Mesendoderm (in vitro differentiated cells): ENCODE results near the gene CALCOCO2.

ENCODE experiments used
- DNase-seq: peaks from one replicate; pipeline ENCODE4 v3.0.0; 2013
- H2AK5ac ChIP-seq: 2 replicates; pipeline ENCODE4 v1.6.1; 2013; ENCODE audit warnings: low read length, inconsistent platforms
- H2BK120ac ChIP-seq: 2 replicates; pipeline ENCODE4 v1.6.1; 2013; ENCODE audit warnings: low read depth, mild to moderate bottlenecking, low read length, moderate library complexity, mixed read lengths
- H2BK15ac ChIP-seq: replicated peaks from 2 replicates; pipeline ENCODE4 v1.6.1; 2013; ENCODE audit warnings: low read depth, mild to moderate bottlenecking, moderate library complexity
- H2BK5ac ChIP-seq: 2 replicates; pipeline ENCODE4 v1.6.1; 2013; ENCODE audit warnings: low read length, inconsistent platforms
- H3K18ac ChIP-seq: 2 replicates; pipeline ENCODE4 v1.6.1; 2013; ENCODE audit warnings: mild to moderate bottlenecking, low read length, mixed read lengths
- H3K23ac ChIP-seq: one replicate; pipeline ENCODE4 v1.6.1; 2013; ENCODE audit warnings: low read length
- H3K27ac ChIP-seq: 2 replicates; pipeline ENCODE4 v1.5.1; 2013; ENCODE audit warnings: low read depth, mild to moderate bottlenecking, inconsistent platforms, low read length, moderate library complexity
- H3K27me3 ChIP-seq: 2 replicates; pipeline ENCODE4 v1.6.1; 2013; ENCODE audit warnings: low read length, control low read depth, mild to moderate bottlenecking, inconsistent platforms; ENCODE audit not compliant: insufficient read depth, poor library complexity
- H3K36me3 ChIP-seq: 2 replicates; pipeline ENCODE4 v1.6.1; 2013; ENCODE audit warnings: low read length, inconsistent platforms; ENCODE audit not compliant: control insufficient read depth, insufficient read depth
- H3K4ac ChIP-seq: one replicate; pipeline ENCODE4 v1.6.1; 2013; ENCODE audit warnings: low read depth, mild to moderate bottlenecking, low read length, moderate library complexity
- H3K4me1 ChIP-seq: 2 replicates; pipeline ENCODE4 v1.6.1; 2013; ENCODE audit warnings: low read depth, low read length, inconsistent platforms; ENCODE audit not compliant: control insufficient read depth
- H3K4me2 ChIP-seq: 2 replicates; pipeline ENCODE4 v1.6.1; 2013; ENCODE audit warnings: low read length
- H3K4me3 ChIP-seq: 2 replicates; pipeline ENCODE4 v1.5.1; 2013; ENCODE audit warnings: mild to moderate bottlenecking, low read length
- H3K56ac ChIP-seq: one replicate; pipeline ENCODE4 v1.6.1; 2013; ENCODE audit warnings: low read length
- H3K79me1 ChIP-seq: 2 replicates; pipeline ENCODE4 v1.6.1; 2013; ENCODE audit warnings: low read length, inconsistent platforms
- H3K79me2 ChIP-seq: 2 replicates; pipeline ENCODE4 v1.6.1; 2013; ENCODE audit warnings: mild to moderate bottlenecking, low read length; ENCODE audit not compliant: control insufficient read depth, insufficient read depth
- H3K9ac ChIP-seq: 2 replicates; pipeline ENCODE4 v1.6.1; 2013; ENCODE audit warnings: low read length, inconsistent platforms
- H4K5ac ChIP-seq: one replicate; pipeline ENCODE4 v1.6.1; 2013; ENCODE audit warnings: low read length
- H4K8ac ChIP-seq: one replicate; pipeline ENCODE4 v1.6.1; 2013; ENCODE audit warnings: low read depth, mild to moderate bottlenecking, control low read depth, low read length, moderate library complexity
- WGBS: extraction: QIAGEN DNeasy Blood & Tissue Kit; methylation state at CpG from one replicate; pipeline ENCODE4 v1.1.7; 2013; ENCODE audit warnings: low lambda C conversion rate, missing lambda C conversion rate; ENCODE audit not compliant: insufficient coverage; ENCODE audit errors: extremely low coverage; 5-methylcytosine and 5-hydroxymethylcytosine counted together

The CALCOCO2 gene

GRCh38 chr17:48908047-48908843 lies 77.4 kb downstream of the CALCOCO2 start, which contains the start of gene UBE2Z:
UBE2Z (plus strand) TSS chr17:48908407; CDS start chr17:48908504, 97 bp downstream.
- Histone ChIP-seq H3K18ac (peak within 1 kb of the TSS; percentile 100), H3K23ac (no peak within 1 kb of the TSS), H3K56ac (peak within 1 kb of the TSS; percentile 99), H4K8ac (peak within 1 kb of the TSS; percentile 95), H3K4me1 (peaks cover 15% of the 10 kb centered on the region), H4K5ac (no peak within 1 kb of the TSS), H2AK5ac (no peak within 1 kb of the TSS), H3K27me3 (no peaks in the 10 kb centered on the region), H3K9ac (peak within 1 kb of the TSS; percentile 95), H3K4me2 (peak within 1 kb of the TSS; percentile 68), H3K4ac (peak within 1 kb of the TSS; percentile 100), H3K79me1 (peaks cover 26% of the 10 kb centered on the region), H2BK5ac (peak within 1 kb of the TSS; percentile 80), H3K36me3 (peaks cover 16% of the 10 kb centered on the region), H2BK120ac (peak within 1 kb of the TSS; percentile 98), H3K4me3 (peak within 1 kb of the TSS; percentile 92), H2BK15ac (no peak within 1 kb of the TSS), H3K79me2 (peaks cover 38% of the 10 kb centered on the region), H3K27ac (peak within 1 kb of the TSS; percentile 99)
- peak; percentile 97 for DNase-seq
- no CpG with 5 or more reads among the region's 81 CpGs for WGBS

GRCh38 chr17:48908853-48909394 lies 78.1 kb downstream of the CALCOCO2 start:
- Histone ChIP-seq H3K18ac (peak overlapping the region; percentile 100), H3K23ac (no peak overlapping the region), H4K8ac (peak overlapping the region; percentile 95), H3K56ac (peak overlapping the region; percentile 99), H3K9ac (peak overlapping the region; percentile 95), H2BK5ac (no peak overlapping the region), H3K36me3 (peaks cover 19% of the 10 kb centered on the region), H3K4me2 (peak overlapping the region; percentile 68), H3K4me3 (peak overlapping the region; percentile 92), H3K27ac (peak overlapping the region; percentile 99), H4K5ac (no peak overlapping the region), H3K27me3 (no peaks in the 10 kb centered on the region), H2BK120ac (peak overlapping the region; percentile 98), H2BK15ac (no peak overlapping the region), H3K4me1 (peaks cover 15% of the 10 kb centered on the region), H3K79me1 (peaks cover 27% of the 10 kb centered on the region), H2AK5ac (no peak overlapping the region), H3K79me2 (peaks cover 44% of the 10 kb centered on the region), H3K4ac (peak overlapping the region; percentile 100)
- no CpG with 5 or more reads among the region's 36 CpGs for WGBS
- peak; percentile 97 for DNase-seq

DNA sequence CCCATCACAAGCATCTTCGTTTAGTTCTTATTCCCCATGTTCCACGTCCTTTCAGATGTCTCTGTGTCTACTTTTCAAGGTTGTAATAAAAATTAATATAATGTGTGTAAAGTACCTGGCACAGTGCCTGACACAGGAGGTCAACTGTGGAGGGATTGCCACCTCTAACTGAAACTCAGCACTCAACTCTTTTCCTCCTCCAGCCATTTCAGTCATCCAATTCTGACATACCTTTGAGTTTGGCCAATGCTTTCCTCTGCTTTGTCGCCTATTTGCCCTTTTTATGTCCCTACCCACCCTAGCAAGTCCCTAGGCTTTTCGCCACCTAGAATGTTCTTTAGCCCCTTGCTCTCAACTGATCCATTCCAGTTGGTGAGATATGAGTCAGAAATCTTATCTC lies 78.9 kb downstream of the CALCOCO2 start:
- Histone ChIP-seq H2BK120ac (no peak overlapping the region), H3K79me1 (peaks cover 30% of the 10 kb centered on the region), H2AK5ac (no peak overlapping the region), H2BK15ac (no peak overlapping the region), H2BK5ac (no peak overlapping the region), H4K8ac (no peak overlapping the region), H3K27ac (no peak overlapping the region), H3K79me2 (peaks cover 50% of the 10 kb centered on the region), H3K9ac (peak overlapping the region; percentile 61), H3K27me3 (no peaks in the 10 kb centered on the region), H3K4me1 (peaks cover 15% of the 10 kb centered on the region), H3K36me3 (peaks cover 22% of the 10 kb centered on the region), H3K4me2 (peak overlapping the region; percentile 48), H3K18ac (no peak overlapping the region), H3K4me3 (peak overlapping the region; percentile 10), H3K4ac (no peak overlapping the region), H3K56ac (peak overlapping the region; percentile 58), H3K23ac (no peak overlapping the region), H4K5ac (no peak overlapping the region)
- no CpG with 5 or more reads among the region's 4 CpGs for WGBS
- DNase-seq = no peak

DNA sequence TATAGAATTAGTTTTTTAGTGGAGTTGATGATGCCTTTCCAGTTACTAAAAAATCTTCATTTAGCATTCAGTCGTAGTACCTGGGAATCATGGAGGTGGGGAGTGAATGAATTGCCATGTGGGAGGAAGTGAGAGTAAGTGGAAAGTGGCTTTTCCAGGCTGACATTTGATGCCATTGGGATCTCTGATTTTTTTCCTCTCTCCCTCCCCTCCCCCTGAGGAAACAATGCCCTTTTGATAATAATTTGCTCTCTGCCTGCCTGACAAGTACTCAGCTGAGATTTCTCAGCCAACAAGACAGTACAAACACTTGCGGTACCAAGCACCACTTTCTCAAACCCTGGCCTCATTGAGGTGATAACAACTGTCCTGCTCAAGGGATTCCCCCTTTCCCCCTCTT lies 79.5 kb downstream of the CALCOCO2 start:
- peaks cover 55% of the 10 kb centered on the region for H3K79me2 ChIP-seq
- no peak overlapping the region for H2BK5ac ChIP-seq
- H4K8ac ChIP-seq = no peak overlapping the region
- no peak overlapping the region for H4K5ac ChIP-seq
- peaks cover 15% of the 10 kb centered on the region for H3K4me1 ChIP-seq
- no peak for DNase-seq
- no peaks in the 10 kb centered on the region for H3K27me3 ChIP-seq
- WGBS = no CpG with 5 or more reads among the region's 2 CpGs
- no peak overlapping the region for H3K18ac ChIP-seq
- H3K4ac ChIP-seq = no peak overlapping the region
- peaks cover 33% of the 10 kb centered on the region for H3K79me1 ChIP-seq
- H3K56ac ChIP-seq = peak overlapping the region; percentile 58
- no peak overlapping the region for H3K27ac ChIP-seq
- H3K36me3 ChIP-seq = peaks cover 22% of the 10 kb centered on the region
- no peak overlapping the region for H2AK5ac ChIP-seq
- peak overlapping the region; percentile 61 for H3K9ac ChIP-seq
- no peak overlapping the region for H3K23ac ChIP-seq
- H3K4me2 ChIP-seq = peak overlapping the region; percentile 48
- no peak overlapping the region for H2BK120ac ChIP-seq
- H2BK15ac ChIP-seq = no peak overlapping the region
- H3K4me3 ChIP-seq = no peak overlapping the region

DNA sequence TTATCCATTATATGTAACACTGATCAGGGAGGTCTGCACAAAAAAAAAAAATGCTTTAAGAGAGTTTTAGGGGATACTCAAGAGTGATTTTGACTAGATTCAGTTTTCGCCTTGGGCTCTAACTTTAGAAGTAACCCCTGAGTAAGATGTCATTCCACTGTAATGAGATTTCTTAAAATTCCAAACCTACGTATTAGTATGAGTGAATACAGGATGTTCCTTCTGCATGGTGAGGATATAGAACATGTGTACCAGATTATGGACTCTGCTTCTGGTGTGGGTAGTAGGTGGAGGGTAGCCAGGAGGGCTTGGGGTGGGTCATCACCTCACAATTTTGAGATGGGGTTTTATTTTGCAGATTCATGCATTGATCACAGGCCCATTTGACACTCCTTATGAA lies 81.6 kb downstream of the CALCOCO2 start:
- Histone ChIP-seq H3K79me1 (peaks cover 41% of the 10 kb centered on the region), H3K27me3 (no peaks in the 10 kb centered on the region), H3K56ac (no peak overlapping the region), H2BK15ac (no peak overlapping the region), H3K23ac (no peak overlapping the region), H2BK120ac (no peak overlapping the region), H3K4ac (no peak overlapping the region), H3K4me3 (no peak overlapping the region), H3K4me2 (no peak overlapping the region), H3K18ac (no peak overlapping the region), H4K8ac (no peak overlapping the region), H3K9ac (no peak overlapping the region), H2AK5ac (no peak overlapping the region), H3K27ac (no peak overlapping the region), H4K5ac (no peak overlapping the region), H3K79me2 (peaks cover 62% of the 10 kb centered on the region), H2BK5ac (no peak overlapping the region), H3K4me1 (peaks cover 15% of the 10 kb centered on the region), H3K36me3 (peaks cover 26% of the 10 kb centered on the region)
- WGBS = no CpG with 5 or more reads among the region's 2 CpGs
- no peak for DNase-seq
